Esophagus muscularis mucosa (tissue), 4 donors: ENCODE data around the gene ARHGAP15. TPM values are rescaled to one million over a fixed set of nuclear protein-coding genes. Genes with fewer than 3 reads are reported as not detected.

Experiments
- DNase-seq: peaks from one replicate; pipeline ENCODE4 v3.0.0-alpha.2; 2017; ENCODE audit errors: extremely low spot score
- H3K27ac ChIP-seq, 4 donors: fragments of 200-600 bp; sonication (generic); replicated peaks in 1 of 4; 1 replicate in 3 of 4; 2 replicates in 1 of 4; pipeline ENCODE4 v1.5.1; 2016 to 2019; ENCODE audit warnings: mild to moderate bottlenecking in 1 of 4
- H3K27me3 ChIP-seq, 4 donors: fragments of 200-600 bp; sonication (generic); one replicate each; pipeline versions ENCODE4 v1.5.1 to v1.6.0; 2016 to 2019
- H3K36me3 ChIP-seq, 4 donors: fragments of 200-600 bp; sonication (generic); one replicate each; pipeline ENCODE4 v1.5.1; 2016 to 2019
- H3K4me1 ChIP-seq, 4 donors: fragments of 200-600 bp; sonication (generic); one replicate each; pipeline ENCODE4 v1.5.1; 2016 to 2019
- H3K4me3 ChIP-seq, 4 donors: fragments of 200-600 bp; sonication (generic); 1 replicate in 2 of 4; 2 replicates in 2 of 4; pipeline ENCODE4 v1.5.1; 2016 to 2019; ENCODE audit warnings: mild to moderate bottlenecking in 4 of 4, moderate library complexity in 1 of 4
- H3K9me3 ChIP-seq, 4 donors: fragments of 200-600 bp; sonication (generic); 1 replicate in 3 of 4; 2 replicates in 1 of 4; pipeline ENCODE4 v1.5.1; 2016 to 2019
- EP300 ChIP-seq: sonication (generic); formaldehyde crosslinking; IDR thresholded peaks from one replicate; pipeline ENCODE4 v1.6.1; 2017; ENCODE audit warnings: antibody characterized with exemption
- POLR2A ChIP-seq: fragments of 450-650 bp; IDR thresholded peaks from one replicate; pipeline ENCODE4 v1.6.1; 2017; ENCODE audit warnings: antibody characterized with exemption, moderate library complexity, mild to moderate bottlenecking, low read depth
- POLR2AphosphoS5 ChIP-seq, 2 donors: sonication (generic); formaldehyde crosslinking; IDR thresholded peaks; one replicate each; pipeline ENCODE4 v1.6.1; 2017; ENCODE audit warnings: antibody characterized with exemption in 2 of 2
- WGBS: methylation state at CpG from one replicate; pipeline ENCODE4 v1.1.5; 2018; 5-methylcytosine and 5-hydroxymethylcytosine counted together
- intact Hi-C: fragments of 100-400 bp; cut with DNase I; formaldehyde crosslinking; loops from one replicate; pipeline ENCODE4 v1.15.1; 2023
- total RNA-seq, 4 donors: library from RNA; depleted of rRNA; stranded (reverse); fragments of >200 nt; gene quantifications; one replicate each; pipeline versions ENCODE4 v1.1.0 to v1.2.1, GENCODE V29; 2016
- TF ChIP-seq, protein P1 (sequence below), 3 experiments: fragments of 200-600 bp in 2 of 3; fragments of 450-650 bp in 1 of 3; sonication (generic) in 2 of 3; IDR thresholded peaks; one replicate each; pipeline ENCODE4 v1.5.1; 2017 to 2019; ENCODE audit warnings: antibody characterized with exemption in 3 of 3, mild to moderate bottlenecking in 2 of 3, moderate library complexity in 1 of 3

ARHGAP15 gene
- total RNA-seq, 4 donors from 2014 or later: 5.4 to 13.3 (median 7.1) TPM

DNA sequence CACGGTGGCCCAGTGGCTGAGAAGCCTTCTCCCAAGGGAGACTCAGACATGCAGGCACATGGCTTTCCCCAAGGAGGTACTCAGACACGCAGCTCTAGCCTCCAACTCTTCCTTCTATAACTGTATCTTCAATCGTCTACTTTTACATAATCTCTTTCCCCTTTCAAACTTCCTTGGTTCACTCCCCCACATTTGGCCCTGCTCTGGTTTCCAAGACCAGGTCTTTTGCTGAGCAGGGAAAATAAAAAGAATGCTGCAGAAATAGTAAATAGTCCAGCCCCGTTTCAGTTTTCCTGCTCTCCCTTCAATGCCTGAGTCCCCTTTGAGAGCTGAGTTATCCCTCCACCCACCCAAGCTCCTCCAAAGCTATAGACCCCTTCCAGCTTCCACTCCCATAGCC, 635.0 kb downstream of the ARHGAP15 start:
- H3K9me3 ChIP-seq: no peaks in the 10 kb centered on the region
- no peak overlapping the region for H3K27ac ChIP-seq
- no peak overlapping the region for H3K4me3 ChIP-seq
- TF ChIP-seq, protein P1, sequence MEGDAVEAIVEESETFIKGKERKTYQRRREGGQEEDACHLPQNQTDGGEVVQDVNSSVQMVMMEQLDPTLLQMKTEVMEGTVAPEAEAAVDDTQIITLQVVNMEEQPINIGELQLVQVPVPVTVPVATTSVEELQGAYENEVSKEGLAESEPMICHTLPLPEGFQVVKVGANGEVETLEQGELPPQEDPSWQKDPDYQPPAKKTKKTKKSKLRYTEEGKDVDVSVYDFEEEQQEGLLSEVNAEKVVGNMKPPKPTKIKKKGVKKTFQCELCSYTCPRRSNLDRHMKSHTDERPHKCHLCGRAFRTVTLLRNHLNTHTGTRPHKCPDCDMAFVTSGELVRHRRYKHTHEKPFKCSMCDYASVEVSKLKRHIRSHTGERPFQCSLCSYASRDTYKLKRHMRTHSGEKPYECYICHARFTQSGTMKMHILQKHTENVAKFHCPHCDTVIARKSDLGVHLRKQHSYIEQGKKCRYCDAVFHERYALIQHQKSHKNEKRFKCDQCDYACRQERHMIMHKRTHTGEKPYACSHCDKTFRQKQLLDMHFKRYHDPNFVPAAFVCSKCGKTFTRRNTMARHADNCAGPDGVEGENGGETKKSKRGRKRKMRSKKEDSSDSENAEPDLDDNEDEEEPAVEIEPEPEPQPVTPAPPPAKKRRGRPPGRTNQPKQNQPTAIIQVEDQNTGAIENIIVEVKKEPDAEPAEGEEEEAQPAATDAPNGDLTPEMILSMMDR (IDR thresholded peaks at IDR 0.05): no peak
- TF ChIP-seq POLR2A: no peak
- TF ChIP-seq EP300: no peak
- TF ChIP-seq POLR2AphosphoS5 (IDR thresholded peaks at IDR 0.05): no peak
- peaks cover 0 to 14% (median 7%) of the 10 kb centered on the region in 4 donors for H3K4me1 ChIP-seq
- H3K36me3 ChIP-seq: no peaks in the 10 kb centered on the region
- WGBS: 82% methylated on average over 4 of the region's 4 CpGs
- DNase-seq: no peak
- intact Hi-C loops: no loop called here
- no peaks in the 10 kb centered on the region for H3K27me3 ChIP-seq

DNA sequence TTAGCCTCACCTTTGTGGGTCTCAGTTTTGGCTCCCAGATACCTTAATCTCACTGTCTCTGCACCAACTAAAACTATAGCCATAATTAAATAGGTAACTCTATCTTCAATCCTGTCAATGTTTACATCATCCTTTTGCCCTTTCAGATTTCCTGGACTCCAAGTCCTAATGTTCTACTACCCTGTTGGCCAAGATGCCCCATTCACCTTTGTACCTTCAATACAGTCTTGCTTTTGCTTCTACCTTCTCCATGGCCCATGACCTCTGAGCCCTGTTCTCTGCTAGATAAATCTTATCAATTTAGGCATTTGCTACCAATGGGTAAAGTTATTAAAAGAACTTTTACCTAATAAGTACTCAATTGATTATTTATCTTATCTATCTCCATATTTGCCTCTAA, 635.5 kb downstream of the ARHGAP15 start:
- H3K9me3 ChIP-seq: no peaks in the 10 kb centered on the region
- no peak overlapping the region for H3K27ac ChIP-seq
- intact Hi-C loops: no loop called here
- no peaks in the 10 kb centered on the region for H3K36me3 ChIP-seq
- no peaks in the 10 kb centered on the region for H3K27me3 ChIP-seq
- peaks cover 0 to 14% (median 7%) of the 10 kb centered on the region in 4 donors for H3K4me1 ChIP-seq
- TF ChIP-seq POLR2AphosphoS5 (IDR thresholded peaks at IDR 0.05) (no peak), POLR2A (no peak), EP300 (no peak)
- TF ChIP-seq, protein P1 (IDR thresholded peaks at IDR 0.05): no peak
- no peak for DNase-seq
- no peak overlapping the region for H3K4me3 ChIP-seq

GRCh38 chr2:143768991-143769390, 639.8 kb downstream of the ARHGAP15 start:
- 91% methylated on average over 1 of the region's 1 CpG for WGBS
- no peak for DNase-seq
- Histone ChIP-seq H3K4me1 (no peaks in the 10 kb centered on the region), H3K27me3 (no peaks in the 10 kb centered on the region), H3K36me3 (no peaks in the 10 kb centered on the region), H3K4me3 (no peak overlapping the region), H3K27ac (no peak overlapping the region), H3K9me3 (no peaks in the 10 kb centered on the region)
- TF ChIP-seq EP300 (no peak), POLR2AphosphoS5 (IDR thresholded peaks at IDR 0.05) (no peak), POLR2A (no peak)
- TF ChIP-seq, protein P1 (IDR thresholded peaks at IDR 0.05): no peak
- intact Hi-C loops: no loop called here

- no peaks in the 10 kb centered on the region for H3K36me3 ChIP-seq
- no peak for DNase-seq
- intact Hi-C loops: no loop called here
- no peaks in the 10 kb centered on the region for H3K9me3 ChIP-seq
- 60% methylated on average over 6 of the region's 6 CpGs for WGBS
- H3K4me3 ChIP-seq: no peak overlapping the region
- H3K27me3 ChIP-seq: no peaks in the 10 kb centered on the region
- no peaks in the 10 kb centered on the region for H3K4me1 ChIP-seq
- no peak overlapping the region for H3K27ac ChIP-seq
- TF ChIP-seq POLR2AphosphoS5 (IDR thresholded peaks at IDR 0.05) (no peak), EP300 (no peak)
- TF ChIP-seq, protein P1 (IDR thresholded peaks at IDR 0.05): no peak
These were observed 642.7 kb downstream of the ARHGAP15 start for GRCh38 chr2:143771939-143772338.

GRCh38 chr2:143776526-143777297, 647.5 kb downstream of the ARHGAP15 start:
- no peak for DNase-seq
- no peaks in the 10 kb centered on the region for H3K4me1 ChIP-seq
- 75% methylated on average over 4 of the region's 4 CpGs for WGBS
- H3K27me3 ChIP-seq: no peaks in the 10 kb centered on the region
- no peak for TF ChIP-seq EP300
- TF ChIP-seq, protein P1 (IDR thresholded peaks at IDR 0.05): no peak
- TF ChIP-seq POLR2AphosphoS5 (IDR thresholded peaks at IDR 0.05): no peak
- no peak for TF ChIP-seq POLR2A
- no peak overlapping the region for H3K4me3 ChIP-seq
- H3K27ac ChIP-seq: no peak overlapping the region
- H3K9me3 ChIP-seq: no peaks in the 10 kb centered on the region
- intact Hi-C loops: no loop called here
- H3K36me3 ChIP-seq: no peaks in the 10 kb centered on the region
